Neural progenitor cell (in vitro differentiated cells): Measurements from ENCODE around the gene GOLGA8G. TPM values are rescaled to one million over a fixed set of nuclear protein-coding genes. Genes with fewer than 3 reads are reported as not detected.

Experiments used
- microRNA-seq: library from miRNA; unstranded; fragments of <30 nt; microRNA quantifications from one replicate; pipeline ENCODE4, GENCODE V29; 2016
- small RNA-seq: library from RNA; depleted of rRNA; stranded (forward); fragments of <200 nt; gene quantifications from one replicate; pipeline ENCODE3, GENCODE V24; 2015
- total RNA-seq: library from RNA; depleted of rRNA; stranded (reverse); fragments of >200 nt; gene quantifications from 2 replicates; pipeline ENCODE4 v1.2.3, GENCODE V29; 2015; ENCODE audit warnings: low replicate concordance

The GOLGA8G gene
- total RNA-seq, 1 donor from 2014 or later = 0.04 TPM

Small RNA genes within 50 kb of the gene (microRNA-seq; reads per million reads assigned to microRNA genes)
- gene MIR4509-3 = not detected

Small RNA genes within 50 kb of the gene (small RNA-seq; reads per million reads assigned to genes)
- gene AC138749.2 = not detected
- gene AC138749.4 = not detected
- gene AC138749.5 = not detected
- gene MIR4509-3 = not detected
- not detected for gene RF00017

Other genes with a start within 250 kb of the GOLGA8G start
- 15.3 and 28.1 TPM in 2 replicates for gene HERC2, start 210.8 kb downstream of the GOLGA8G start, total RNA-seq
- gene GOLGA6L24, start 174.9 kb downstream of the GOLGA8G start, total RNA-seq = not detected in 2 replicates
- gene GOLGA8F, start 154.3 kb downstream of the GOLGA8G start, total RNA-seq = not detected in 2 replicates
- gene GOLGA6L25, start 20.6 kb upstream of the GOLGA8G start, total RNA-seq = not detected in 2 replicates
- gene GOLGA8M, start 179.4 kb upstream of the GOLGA8G start, total RNA-seq = not detected in 2 replicates